Measurements from ENCODE around the gene PDRG1.

Gene PDRG1

GRCh38 chr20:31951530-31952453, at the start of gene PDRG1:
Gene PDRG1 (minus strand): TSS chr20:31952046. CDS start chr20:31951961, 85 bp downstream.
- H3K27me3 ChIP-seq (ENCODE audit: insufficient read depth, low read length): no peaks in the 10 kb centered on the region
- H2AFZ ChIP-seq (ENCODE audit: low read length): no peak within 1 kb of the TSS
- peak within 1 kb of the TSS; percentile 98 for H3K4me3 ChIP-seq (ENCODE audit: low read depth, low read length, poor library complexity, severe bottlenecking)
- TF ChIP-seq CTCF (IDR thresholded peaks at IDR 0.05; ENCODE audit: low read length): peak; percentile 92
- TF ChIP-seq EZH2 (IDR thresholded peaks at IDR 0.05; ENCODE audit: borderline replicate concordance, low read length): no peak
- H3K4me1 ChIP-seq (ENCODE audit: insufficient read depth, low read length, severe bottlenecking): peaks cover 16% of the 10 kb centered on the region
- no peaks in the 10 kb centered on the region for H3K9me3 ChIP-seq (ENCODE audit: low read length)
- peaks cover 20% of the 10 kb centered on the region for H3K79me2 ChIP-seq (ENCODE audit: insufficient read depth, low read length)
- H3K27ac ChIP-seq (ENCODE audit: low read depth, low read length, poor library complexity, severe bottlenecking): no peak within 1 kb of the TSS
- H3K9ac ChIP-seq (ENCODE audit: low read length): peak within 1 kb of the TSS; percentile 99
- no peaks in the 10 kb centered on the region for H3F3A ChIP-seq (ENCODE audit: insufficient read depth, low read length)
- no peaks in the 10 kb centered on the region for H3K9me2 ChIP-seq (ENCODE audit: low read depth, low read length)
- peak within 1 kb of the TSS; percentile 100 for H3K4me2 ChIP-seq (ENCODE audit: low read length)
- H3K36me3 ChIP-seq (ENCODE audit: insufficient read depth, low read length): peaks cover 37% of the 10 kb centered on the region
- H4K20me1 ChIP-seq (ENCODE audit: insufficient read depth, low read length): no peaks in the 10 kb centered on the region

GRCh38 chr20:31998246-31998645, 46.4 kb upstream of the PDRG1 start:
- H3K9me2 ChIP-seq (ENCODE audit: low read depth, low read length): no peaks in the 10 kb centered on the region
- no peaks in the 10 kb centered on the region; the same call in 1 of the 2 replicates for H3K27me3 ChIP-seq (ENCODE audit: insufficient read depth, low read length)
- no peaks in the 10 kb centered on the region for H3F3A ChIP-seq (ENCODE audit: insufficient read depth, low read length)
- no peaks in the 10 kb centered on the region for H3K4me1 ChIP-seq (ENCODE audit: insufficient read depth, low read length, severe bottlenecking)
- H3K27ac ChIP-seq (ENCODE audit: low read depth, low read length, poor library complexity, severe bottlenecking): no peak overlapping the region
- no peaks in the 10 kb centered on the region for H3K79me2 ChIP-seq (ENCODE audit: insufficient read depth, low read length)
- no peaks in the 10 kb centered on the region for H3K9me3 ChIP-seq (ENCODE audit: low read length)
- TF ChIP-seq CTCF (IDR thresholded peaks at IDR 0.05; ENCODE audit: low read length) (no peak), EZH2 (IDR thresholded peaks at IDR 0.05; ENCODE audit: borderline replicate concordance, low read length) (no peak)
- no peak overlapping the region for H3K4me3 ChIP-seq (ENCODE audit: low read depth, low read length, poor library complexity, severe bottlenecking)
- no peaks in the 10 kb centered on the region for H4K20me1 ChIP-seq (ENCODE audit: insufficient read depth, low read length)
- H3K9ac ChIP-seq (ENCODE audit: low read length): no peak overlapping the region
- no peaks in the 10 kb centered on the region for H3K36me3 ChIP-seq (ENCODE audit: insufficient read depth, low read length)
- no peak overlapping the region for H2AFZ ChIP-seq (ENCODE audit: low read length)
- no peak overlapping the region for H3K4me2 ChIP-seq (ENCODE audit: low read length)

GRCh38 chr20:31996996-31997395, 45.1 kb upstream of the PDRG1 start:
- Histone ChIP-seq H2AFZ (ENCODE audit: low read length) (no peak overlapping the region), H3K79me2 (ENCODE audit: insufficient read depth, low read length) (no peaks in the 10 kb centered on the region), H3K9me2 (ENCODE audit: low read depth, low read length) (no peaks in the 10 kb centered on the region), H3F3A (ENCODE audit: insufficient read depth, low read length) (no peaks in the 10 kb centered on the region), H3K4me1 (ENCODE audit: insufficient read depth, low read length, severe bottlenecking) (no peaks in the 10 kb centered on the region), H3K4me3 (ENCODE audit: low read depth, low read length, poor library complexity, severe bottlenecking) (no peak overlapping the region), H4K20me1 (ENCODE audit: insufficient read depth, low read length) (no peaks in the 10 kb centered on the region), H3K9ac (ENCODE audit: low read length) (no peak overlapping the region), H3K27me3 (ENCODE audit: insufficient read depth, low read length) (no peaks in the 10 kb centered on the region; the same call in 1 of the 2 replicates), H3K9me3 (ENCODE audit: low read length) (no peaks in the 10 kb centered on the region), H3K27ac (ENCODE audit: low read depth, low read length, poor library complexity, severe bottlenecking) (no peak overlapping the region), H3K4me2 (ENCODE audit: low read length) (no peak overlapping the region), H3K36me3 (ENCODE audit: insufficient read depth, low read length) (no peaks in the 10 kb centered on the region)
- no peak for TF ChIP-seq EZH2 (IDR thresholded peaks at IDR 0.05; ENCODE audit: borderline replicate concordance, low read length)
- TF ChIP-seq CTCF (IDR thresholded peaks at IDR 0.05; ENCODE audit: low read length): no peak

Data from OCI-LY1 (cell line).